ENCODE data around the gene SNX8.
"Not testable (repeated sequence)": the region's sequence is repeated elsewhere in the genome, so short reads cannot be mapped to it uniquely, and the experiment has no call there.

Gene SNX8

GRCh38 chr7:2326951-2327350, 12.7 kb upstream of the SNX8 start:
- ChIA-PET CTCF (interaction anchor here (1.1 kb wide), 1 partner anchor 21 kb away, joined by 3 read pairs; no protein-coding TSS in a partner anchor), POLR2A (ENCODE audit: low non-redundant PET) (no interaction called here)
- TF ChIP-seq CTCF (conservative IDR thresholded peaks at IDR 0.05; ENCODE audit: low read depth), result no peak
- DNase-seq (ENCODE audit: low spot score), result no peak
- H3K27ac ChIP-seq, result no peak overlapping the region

- ChIA-PET POLR2A (ENCODE audit: low non-redundant PET) (no interaction called here), CTCF (interaction anchor here (0.5 kb wide), 1 partner anchor 296 kb away, joined by 4 read pairs; no protein-coding TSS in a partner anchor)
- no peak overlapping the region for H3K27ac ChIP-seq
- DNase-seq (ENCODE audit: low spot score), result no peak
- no peak for TF ChIP-seq CTCF (conservative IDR thresholded peaks at IDR 0.05; ENCODE audit: low read depth)
Observed at GRCh38 chr7:2325162-2325561, 10.9 kb upstream of the SNX8 start.

DNA sequence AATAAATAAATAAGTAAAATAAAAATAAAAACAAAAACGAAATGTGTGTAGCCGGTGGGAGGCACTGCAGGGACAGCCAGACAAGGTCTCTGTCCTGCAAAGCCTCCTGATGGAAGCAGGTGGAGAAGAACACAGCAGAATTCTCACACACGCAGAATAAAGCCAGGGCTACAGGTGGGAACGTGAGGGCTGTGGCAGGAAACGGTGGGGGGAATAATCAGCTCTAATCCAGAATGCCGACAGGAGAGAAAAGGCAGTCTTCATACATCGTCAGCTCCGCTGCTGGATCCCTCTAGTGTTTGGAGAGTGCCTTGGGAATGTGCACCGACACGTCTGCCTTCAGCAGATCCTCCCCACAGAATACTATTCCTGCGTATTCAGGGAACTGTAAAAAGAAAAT, 6.8 kb upstream of the SNX8 start:
- no peak overlapping the region; the same call in 1 of the 2 replicates for H3K27ac ChIP-seq
- ChIA-PET POLR2A (ENCODE audit: low non-redundant PET) (interaction anchor here (0.5 kb wide), 1 partner anchor 80 kb away, joined by 5 read pairs; no protein-coding TSS in a partner anchor), CTCF (interaction anchor here (0.6 to 1.2 kb wide), 7 partner anchors 14 to 705 kb away, joined by 3 to 9 read pairs (median 3); no protein-coding TSS in a partner anchor)
- DNase-seq (ENCODE audit: low spot score), result peak; percentile 46
- TF ChIP-seq CTCF (conservative IDR thresholded peaks at IDR 0.05; ENCODE audit: low read depth), result peak; percentile 35

DNA sequence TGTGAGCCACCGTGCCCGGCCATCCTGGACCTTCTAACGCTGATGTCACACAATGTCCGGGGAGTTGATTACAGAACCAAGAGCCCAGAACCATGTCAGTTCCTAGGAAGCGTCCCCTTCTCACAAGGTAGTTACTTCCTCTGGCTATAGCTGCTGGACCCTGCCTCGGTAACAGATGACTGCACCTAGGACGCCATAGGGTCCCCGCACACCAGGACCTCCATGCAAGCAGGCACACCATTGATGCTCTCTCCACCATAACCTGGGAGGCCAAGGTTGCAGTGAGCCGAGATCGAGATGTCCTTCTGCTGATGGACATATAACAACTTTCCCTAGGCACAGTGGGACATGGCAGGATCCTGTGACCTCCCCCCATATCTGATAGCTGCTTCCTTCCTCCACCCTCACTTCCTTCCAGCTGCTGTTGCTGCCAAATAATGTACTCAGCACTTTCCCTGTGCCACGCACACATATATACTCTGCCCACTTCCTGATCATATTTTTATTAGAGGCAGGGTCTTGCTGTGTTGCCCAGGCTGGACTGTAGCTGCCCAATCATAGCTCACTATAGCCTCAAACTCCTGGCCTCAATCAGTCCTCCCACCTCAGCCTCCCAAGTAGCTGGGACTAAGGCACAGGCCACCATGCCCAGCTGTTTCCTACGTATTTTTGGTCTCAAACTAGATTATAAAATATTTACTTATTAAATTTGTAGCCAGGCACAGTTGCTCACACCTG, 3.5 kb upstream of the SNX8 start:
- DNase-seq (ENCODE audit: low spot score), result no peak
- H3K27ac ChIP-seq, result no peak overlapping the region
- CTCF ChIA-PET, result no interaction called here
- no peak for TF ChIP-seq CTCF (conservative IDR thresholded peaks at IDR 0.05; ENCODE audit: low read depth)
- POLR2A ChIA-PET (ENCODE audit: low non-redundant PET), result no interaction called here

DNA sequence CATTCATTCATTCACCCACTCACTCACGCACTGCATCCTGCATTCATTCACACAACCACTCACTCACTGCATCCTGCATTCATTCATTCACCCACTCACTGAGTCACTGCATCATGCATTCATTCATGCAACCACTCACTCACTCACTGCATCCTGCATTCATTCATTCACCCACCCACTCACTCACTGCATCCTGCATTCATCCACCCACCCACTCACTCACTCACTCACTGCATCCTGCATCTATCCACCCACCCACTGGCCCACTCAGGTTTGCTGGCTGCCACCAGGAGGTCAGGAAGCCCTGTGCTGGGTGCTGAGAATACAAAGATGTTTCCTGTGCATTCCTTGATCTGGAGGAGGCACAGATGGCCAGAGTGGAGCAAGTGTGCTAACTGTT, 2.3 kb upstream of the SNX8 start:
- TF ChIP-seq CTCF (conservative IDR thresholded peaks at IDR 0.05; ENCODE audit: low read depth), result no peak
- no peak overlapping the region for H3K27ac ChIP-seq
- DNase-seq (ENCODE audit: low spot score), result no peak
- CTCF ChIA-PET, result no interaction called here
- POLR2A ChIA-PET (ENCODE audit: low non-redundant PET), result no interaction called here

DNA sequence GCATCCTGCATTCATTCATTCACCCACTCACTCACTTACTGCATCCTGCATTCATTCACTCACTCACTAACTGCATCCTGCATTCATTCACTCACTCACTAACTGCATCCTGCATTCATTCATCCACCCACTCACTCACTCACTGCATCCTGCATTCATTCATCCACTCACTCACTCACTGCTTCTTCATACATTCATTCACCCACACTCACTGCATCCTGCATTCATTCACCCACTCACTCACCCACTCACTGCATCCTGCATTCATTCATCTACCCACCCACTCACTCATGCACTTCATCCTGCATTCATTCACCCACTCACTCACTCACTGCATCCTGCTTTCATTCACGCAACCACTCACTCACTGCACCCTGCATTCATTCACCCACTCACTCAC, 1.5 kb upstream of the SNX8 start:
- TF ChIP-seq CTCF (conservative IDR thresholded peaks at IDR 0.05; ENCODE audit: low read depth), result no peak
- no peak overlapping the region for H3K27ac ChIP-seq
- POLR2A ChIA-PET (ENCODE audit: low non-redundant PET), result no interaction called here
- CTCF ChIA-PET, result no interaction called here
- no peak for DNase-seq (ENCODE audit: low spot score)

- DNase-seq (ENCODE audit: low spot score); POLR2A ChIA-PET (ENCODE audit: low non-redundant PET); CTCF ChIA-PET: not testable (repeated sequence)
- H3K27ac ChIP-seq, result peak overlapping the region; percentile 77; the same call in 1 of the 2 replicates
Observed at GRCh38 chr7:2314956-2315530, 802 bp upstream of the SNX8 start.

Measured in RWPE1 (cell line).